Transverse colon (tissue), 4 donors: ENCODE results near the gene CBL. TPM values are rescaled to one million over a fixed set of nuclear protein-coding genes. Genes with fewer than 3 reads are reported as not detected.

ENCODE experiments used
- DNase-seq: peaks from one replicate; pipeline ENCODE4 v3.0.0-alpha.2; 2019
- H3K27ac ChIP-seq, 4 donors: fragments of 200-600 bp; sonication (generic); 2 replicates each; pipeline ENCODE4 v1.5.1; 2016 to 2018; ENCODE audit warnings: inconsistent platforms in 4 of 4
- H3K27me3 ChIP-seq: fragments of 200-600 bp; sonication (generic); 2 replicates; pipeline ENCODE4 v1.5.1; 2017; ENCODE audit warnings: inconsistent platforms
- H3K36me3 ChIP-seq, 4 donors: fragments of 200-600 bp; sonication (generic); 2 replicates each; pipeline ENCODE4 v1.5.1; 2017 to 2019; ENCODE audit warnings: inconsistent platforms in 4 of 4
- H3K4me1 ChIP-seq, 4 donors: fragments of 200-600 bp; sonication (generic); 2 replicates each; pipeline ENCODE4 v1.5.1; 2017 to 2020; ENCODE audit warnings: inconsistent platforms in 4 of 4
- H3K4me3 ChIP-seq, 4 donors: fragments of 200-600 bp; sonication (generic); 1 replicate in 1 of 4; 2 replicates in 3 of 4; pipeline versions ENCODE4 v1.5.1 to v1.6.1; 2017 to 2019; ENCODE audit warnings: inconsistent platforms in 4 of 4
- H3K9me3 ChIP-seq, 2 donors: fragments of 200-600 bp; sonication (generic); 2 replicates each; pipeline ENCODE4 v1.5.1; 2017 to 2019; ENCODE audit warnings: inconsistent platforms in 2 of 2
- EP300 ChIP-seq: sonication (generic); formaldehyde crosslinking; IDR thresholded peaks from one replicate; pipeline ENCODE4 v1.6.1; 2017; ENCODE audit warnings: antibody characterized with exemption, low read depth
- POLR2A ChIP-seq: fragments of 450-650 bp; IDR thresholded peaks from one replicate; pipeline ENCODE4 v1.6.1; 2016; ENCODE audit warnings: antibody characterized with exemption, mild to moderate bottlenecking, moderate library complexity
- POLR2AphosphoS5 ChIP-seq, 3 donors: sonication (generic); formaldehyde crosslinking; IDR thresholded peaks; one replicate each; pipeline ENCODE4 v1.6.1; 2016; ENCODE audit warnings: antibody characterized with exemption in 3 of 3
- WGBS, 2 donors: methylation state at CpG; one replicate each; pipeline ENCODE4 v1.1.5; 2018; ENCODE audit warnings: low coverage in 1 of 2; 5-methylcytosine and 5-hydroxymethylcytosine counted together
- in situ Hi-C, 4 donors: fragments of 200-750 bp; cut with MboI; loops; one replicate each; pipeline versions ENCODE4 v1.15.0 to v1.15.1; 2017; ENCODE audit warnings: low sequenced_read_pairs in 3 of 4, low pct_ligation_motif_present in 1 of 4, low pct_unique_long_range_greater_than_20kb in 1 of 4
- intact Hi-C: fragments of 100-400 bp; cut with DNase I; formaldehyde crosslinking; loops from one replicate; pipeline ENCODE4 v1.15.1; 2023; ENCODE audit warnings: low total_unique reads
- total RNA-seq, 4 donors: library from RNA; depleted of rRNA; stranded (reverse); fragments of >200 nt; gene quantifications; one replicate each; pipeline ENCODE4 v1.1.0, GENCODE V29; 2016
- TF ChIP-seq, protein P1 (sequence below), 5 experiments: fragments of 200-600 bp in 3 of 5; fragments of 450-650 bp in 2 of 5; sonication (generic) in 3 of 5; IDR thresholded peaks; 1 replicate in 2 of 5; 2 replicates in 3 of 5; pipeline ENCODE4 v1.5.1; 2016 to 2017; ENCODE audit warnings: antibody characterized with exemption in 5 of 5, inconsistent platforms in 3 of 5, mild to moderate bottlenecking in 2 of 5, moderate library complexity in 1 of 5

CBL gene
- 10 to 100 TPM in 3 of 4 donors, 1 to 10 TPM in 1; 6.8 to 18.7 (median 12.4) TPM for total RNA-seq

DNA sequence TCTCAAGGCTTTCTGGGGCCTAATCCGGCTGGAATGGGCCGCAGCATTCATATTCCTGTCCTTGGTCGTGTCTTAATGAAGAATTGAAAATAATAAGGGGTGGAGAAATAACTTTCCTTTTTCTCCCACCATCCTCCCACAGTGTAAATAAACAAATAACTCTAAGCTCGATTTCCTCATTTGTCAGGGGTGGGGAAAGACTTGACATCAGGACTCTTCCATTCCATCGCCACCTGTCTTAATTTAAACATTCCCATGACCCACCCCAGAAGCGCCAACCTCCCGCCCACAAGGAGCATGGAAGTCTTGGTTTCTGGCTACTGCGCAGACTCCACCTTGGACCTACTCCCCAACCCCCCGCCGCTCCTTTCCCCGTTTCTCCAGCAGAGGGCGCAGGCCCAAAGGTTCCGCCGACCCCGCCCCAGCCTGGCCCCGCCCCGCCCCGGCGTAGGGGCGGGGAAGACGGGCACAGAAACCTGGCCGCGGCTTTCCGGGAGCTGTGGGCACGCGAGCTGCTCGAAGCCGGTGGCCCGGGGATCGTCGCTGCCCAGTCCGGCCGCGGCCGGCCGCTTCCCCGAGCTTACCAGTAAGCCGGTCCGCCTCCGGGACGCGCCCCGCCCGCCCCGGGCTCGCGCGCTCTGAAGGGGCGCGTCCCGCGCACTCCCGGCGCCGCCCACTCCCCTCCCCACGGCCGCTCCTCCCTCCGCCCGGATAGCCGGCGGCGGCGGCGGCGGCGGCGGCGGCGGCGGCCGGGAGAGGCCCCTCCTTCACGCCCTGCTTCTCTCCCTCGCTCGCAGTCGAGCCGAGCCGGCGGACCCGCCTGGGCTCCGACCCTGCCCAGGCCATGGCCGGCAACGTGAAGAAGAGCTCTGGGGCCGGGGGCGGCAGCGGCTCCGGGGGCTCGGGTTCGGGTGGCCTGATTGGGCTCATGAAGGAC lies at the start of gene CBL:
Gene CBL, plus strand, starts transcription at position 766 of the 937 bp plus-strand sequence. Its CDS starts 79 bp downstream, at position 845.
- TF ChIP-seq POLR2AphosphoS5 (IDR thresholded peaks at IDR 0.05) (peak; percentile 7 to 74 (median 52)), EP300 (no peak), POLR2A (peak; percentile 63)
- TF ChIP-seq, protein P1, sequence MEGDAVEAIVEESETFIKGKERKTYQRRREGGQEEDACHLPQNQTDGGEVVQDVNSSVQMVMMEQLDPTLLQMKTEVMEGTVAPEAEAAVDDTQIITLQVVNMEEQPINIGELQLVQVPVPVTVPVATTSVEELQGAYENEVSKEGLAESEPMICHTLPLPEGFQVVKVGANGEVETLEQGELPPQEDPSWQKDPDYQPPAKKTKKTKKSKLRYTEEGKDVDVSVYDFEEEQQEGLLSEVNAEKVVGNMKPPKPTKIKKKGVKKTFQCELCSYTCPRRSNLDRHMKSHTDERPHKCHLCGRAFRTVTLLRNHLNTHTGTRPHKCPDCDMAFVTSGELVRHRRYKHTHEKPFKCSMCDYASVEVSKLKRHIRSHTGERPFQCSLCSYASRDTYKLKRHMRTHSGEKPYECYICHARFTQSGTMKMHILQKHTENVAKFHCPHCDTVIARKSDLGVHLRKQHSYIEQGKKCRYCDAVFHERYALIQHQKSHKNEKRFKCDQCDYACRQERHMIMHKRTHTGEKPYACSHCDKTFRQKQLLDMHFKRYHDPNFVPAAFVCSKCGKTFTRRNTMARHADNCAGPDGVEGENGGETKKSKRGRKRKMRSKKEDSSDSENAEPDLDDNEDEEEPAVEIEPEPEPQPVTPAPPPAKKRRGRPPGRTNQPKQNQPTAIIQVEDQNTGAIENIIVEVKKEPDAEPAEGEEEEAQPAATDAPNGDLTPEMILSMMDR (IDR thresholded peaks at IDR 0.05) = peak; percentile 91 to 97 (median 94)
- in situ Hi-C loops (no loop called here), intact Hi-C loops (loop anchor here (5.0 kb wide), 1 partner anchor 116 kb away; no protein-coding TSS in a partner anchor)
- WGBS, 2 donors = 2 to 4% methylated on average over 3 to 35 of the region's 88 CpGs
- H3K27ac ChIP-seq = peak within 1 kb of the TSS; percentile 92 to 96 (median 94)
- peak within 1 kb of the TSS; percentile 61 to 86 (median 82) for H3K4me3 ChIP-seq
- H3K36me3 ChIP-seq = no peaks in the 10 kb centered on the region
- H3K4me1 ChIP-seq = peaks cover 2 to 26% (median 11%) of the 10 kb centered on the region in 4 donors
- peak; percentile 99 for DNase-seq
- H3K27me3 ChIP-seq = no peaks in the 10 kb centered on the region
- no peaks in the 10 kb centered on the region for H3K9me3 ChIP-seq

DNA sequence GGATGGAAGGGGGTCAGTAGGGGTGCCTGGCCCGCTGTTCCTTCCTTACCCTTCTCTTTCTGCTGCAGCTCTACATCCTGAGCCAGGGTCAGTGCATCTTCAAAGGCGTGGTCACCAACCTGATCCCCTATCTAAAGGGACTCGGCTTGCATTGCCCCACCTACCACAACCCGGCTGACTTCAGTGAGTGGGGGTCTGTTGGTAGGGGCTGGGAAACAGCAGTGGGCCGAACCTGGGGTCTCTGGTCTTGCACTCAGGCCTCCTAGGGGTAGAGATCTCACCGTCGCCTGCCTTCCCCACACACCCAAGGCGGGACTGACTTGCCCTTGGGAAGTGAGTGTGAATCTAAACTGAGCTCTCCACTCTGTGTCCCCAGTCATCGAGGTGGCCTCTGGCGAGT lies 49.6 kb upstream of the CBL start:
- DNase-seq = no peak
- H3K27ac ChIP-seq = no peak overlapping the region
- no peak for TF ChIP-seq POLR2A
- TF ChIP-seq POLR2AphosphoS5 (IDR thresholded peaks at IDR 0.05) = no peak
- TF ChIP-seq EP300 = no peak
- TF ChIP-seq, protein P1 (IDR thresholded peaks at IDR 0.05) = no peak
- H3K4me1 ChIP-seq = no peaks in the 10 kb centered on the region
- peaks cover 8% of the 10 kb centered on the region for H3K27me3 ChIP-seq
- WGBS, 2 donors = 82 to 100% methylated on average over 2 to 10 of the region's 10 CpGs
- in situ Hi-C loops (no loop called here), intact Hi-C loops (no loop called here)
- no peaks in the 10 kb centered on the region for H3K36me3 ChIP-seq
- no peak overlapping the region for H3K4me3 ChIP-seq
- H3K9me3 ChIP-seq = no peaks in the 10 kb centered on the region

DNA sequence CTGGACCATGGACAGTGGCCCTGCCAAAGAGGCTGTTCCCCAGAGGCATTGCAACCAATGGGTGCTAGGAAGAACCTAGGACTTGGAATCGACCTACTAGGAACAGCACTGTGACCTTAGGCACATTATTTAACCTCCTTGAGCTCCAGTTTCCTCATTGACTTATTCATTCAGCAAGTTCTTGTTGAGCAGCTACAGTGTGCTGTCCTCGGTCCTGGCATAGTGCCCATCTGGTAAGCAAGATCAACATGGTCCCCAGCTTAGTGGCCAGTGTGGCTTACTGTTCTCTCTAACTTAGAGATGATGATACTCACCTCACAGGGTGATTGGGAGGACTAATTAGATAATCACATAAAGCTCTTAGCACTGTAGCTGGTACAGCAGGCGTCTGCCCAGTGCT lies 49.1 kb upstream of the CBL start:
- Histone ChIP-seq H3K27ac (no peak overlapping the region), H3K27me3 (peaks cover 8% of the 10 kb centered on the region), H3K4me1 (no peaks in the 10 kb centered on the region), H3K9me3 (no peaks in the 10 kb centered on the region), H3K36me3 (no peaks in the 10 kb centered on the region), H3K4me3 (no peak overlapping the region)
- TF ChIP-seq POLR2AphosphoS5 (IDR thresholded peaks at IDR 0.05) = no peak
- TF ChIP-seq EP300 = no peak
- TF ChIP-seq, protein P1 (IDR thresholded peaks at IDR 0.05) = no peak
- TF ChIP-seq POLR2A = no peak
- WGBS, 2 donors = 46 to 80% methylated on average over 1 to 3 of the region's 3 CpGs
- in situ Hi-C loops (no loop called here), intact Hi-C loops (no loop called here)
- no peak for DNase-seq

DNA sequence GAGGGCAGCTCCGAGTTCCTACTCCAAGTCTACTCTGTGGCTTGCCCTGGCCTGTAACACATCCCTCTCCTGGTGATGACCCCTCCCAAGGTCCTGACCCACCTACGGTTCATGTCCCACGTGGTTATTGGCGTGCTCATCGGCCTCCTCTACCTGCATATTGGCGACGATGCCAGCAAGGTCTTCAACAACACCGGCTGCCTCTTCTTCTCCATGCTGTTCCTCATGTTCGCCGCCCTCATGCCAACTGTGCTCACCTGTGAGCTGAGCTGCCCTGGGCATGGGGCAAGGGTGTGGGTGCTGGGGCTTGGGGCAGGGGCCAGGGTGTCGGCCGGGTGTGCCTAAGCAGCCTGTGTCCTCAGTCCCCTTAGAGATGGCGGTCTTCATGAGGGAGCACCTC lies 47.7 kb upstream of the CBL start:
- Histone ChIP-seq H3K4me1 (no peaks in the 10 kb centered on the region), H3K4me3 (no peak overlapping the region), H3K9me3 (no peaks in the 10 kb centered on the region), H3K27me3 (peaks cover 8% of the 10 kb centered on the region), H3K27ac (no peak overlapping the region), H3K36me3 (no peaks in the 10 kb centered on the region)
- no peak for DNase-seq
- WGBS, 2 donors = 92% methylated on average over 6 to 13 of the region's 13 CpGs
- in situ Hi-C loops (no loop called here), intact Hi-C loops (no loop called here)
- TF ChIP-seq POLR2A = no peak
- TF ChIP-seq, protein P1 (IDR thresholded peaks at IDR 0.05) = no peak
- no peak for TF ChIP-seq POLR2AphosphoS5 (IDR thresholded peaks at IDR 0.05)
- TF ChIP-seq EP300 = no peak
